GM18508 (cell line): Measurements from ENCODE around the gene PLCXD3.
"Not testable (repeated sequence)": the region's sequence is repeated elsewhere in the genome, so short reads cannot be mapped to it uniquely, and the experiment has no call there.

ENCODE experiments used
- ATAC-seq: cut with Tn5 transposase; IDR thresholded peaks from one replicate; pipeline ENCODE4 v1.9.1; 2021; ENCODE audit warnings: moderate number of reproducible peaks; ENCODE audit not compliant: insufficient read depth, unreplicated experiment

PLCXD3 gene

DNA sequence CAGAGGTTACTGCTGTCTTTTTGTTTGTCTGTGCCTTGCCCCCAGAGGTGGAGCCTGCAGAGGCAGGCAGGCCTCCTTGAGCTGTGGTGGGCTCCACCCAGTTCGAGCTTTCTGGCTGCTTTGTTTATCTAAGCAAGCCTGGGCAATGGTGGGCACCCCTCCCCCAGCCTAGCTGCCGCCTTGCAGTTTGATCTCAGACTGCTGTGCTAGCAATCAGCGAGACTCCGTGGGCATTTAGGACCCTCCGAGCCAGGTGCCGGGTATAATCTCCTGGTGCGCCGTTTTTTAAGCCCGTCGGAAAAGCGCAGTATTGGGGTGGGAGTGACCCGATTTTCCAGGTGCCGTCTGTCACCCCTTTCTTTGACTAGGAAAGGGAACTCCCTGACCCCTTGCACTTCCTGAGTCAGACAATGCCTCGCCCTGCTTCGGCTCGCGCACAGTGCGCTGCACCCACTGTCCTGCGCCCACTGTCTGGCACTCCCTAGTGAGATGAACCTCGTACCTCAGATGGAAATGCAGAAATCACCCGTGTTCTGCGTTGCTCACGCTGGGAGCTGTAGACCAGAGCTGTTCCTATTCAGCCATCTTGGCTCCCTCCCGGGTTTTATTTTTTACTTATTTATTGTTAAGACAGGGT is 16.8 kb downstream of the PLCXD3 start:
- ATAC-seq = not testable (repeated sequence)

DNA sequence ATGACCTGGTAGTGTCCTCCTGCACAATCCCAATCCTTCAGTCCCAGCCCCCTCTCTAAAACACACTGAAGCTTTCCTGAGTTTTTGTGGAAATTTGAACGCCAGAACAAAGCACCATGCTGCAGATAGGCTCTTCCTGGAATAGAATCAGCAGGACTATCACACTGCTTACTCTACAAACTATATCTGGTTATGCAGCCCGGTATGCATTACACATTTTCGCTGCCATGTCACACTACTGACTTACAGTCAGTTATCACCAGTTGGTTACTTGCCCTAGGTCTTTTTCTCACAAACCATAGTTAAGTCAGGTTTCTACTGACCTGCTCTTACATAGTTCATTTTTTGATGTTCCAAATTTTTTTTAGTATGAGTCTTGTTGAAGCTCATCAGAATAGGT is 24.9 kb downstream of the PLCXD3 start:
- ATAC-seq = no peak

DNA sequence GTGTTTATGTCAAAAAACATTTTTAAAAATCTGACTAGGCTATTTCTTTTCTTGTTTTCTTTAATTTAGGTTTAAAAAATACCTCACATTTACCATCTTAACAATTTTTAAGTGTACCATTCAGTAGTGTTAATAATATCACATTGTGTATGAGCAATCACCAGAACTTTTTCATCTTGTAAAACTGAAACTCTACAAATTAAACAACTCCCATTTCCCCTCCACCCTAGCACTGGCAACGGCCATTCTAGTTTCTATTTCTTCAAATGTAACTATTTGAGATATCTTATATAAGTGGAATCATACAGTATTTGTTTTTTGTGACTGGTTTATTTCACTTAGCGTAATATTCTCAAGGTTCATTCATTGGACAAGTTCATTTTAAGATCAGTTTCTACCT is 27.7 kb downstream of the PLCXD3 start:
- no peak for ATAC-seq

DNA sequence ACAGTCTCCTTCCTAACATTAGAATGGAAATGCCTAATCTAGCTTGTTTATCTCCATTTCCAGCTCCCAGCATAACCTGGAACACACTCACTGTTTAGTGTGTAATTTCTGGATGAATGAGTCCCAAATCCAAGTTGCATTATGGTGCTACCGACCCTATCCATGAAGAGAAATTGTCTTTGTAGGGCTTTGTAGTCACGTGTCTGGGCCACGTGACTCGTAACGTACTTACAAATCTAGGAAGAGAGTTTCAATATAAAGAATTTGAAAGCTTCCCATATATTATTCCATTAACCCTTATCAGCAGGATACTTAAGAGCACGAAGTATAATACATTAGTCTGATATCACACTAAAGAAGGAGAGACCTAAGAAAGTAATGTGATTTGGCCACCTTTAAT is 28.2 kb downstream of the PLCXD3 start:
- ATAC-seq = no peak

DNA sequence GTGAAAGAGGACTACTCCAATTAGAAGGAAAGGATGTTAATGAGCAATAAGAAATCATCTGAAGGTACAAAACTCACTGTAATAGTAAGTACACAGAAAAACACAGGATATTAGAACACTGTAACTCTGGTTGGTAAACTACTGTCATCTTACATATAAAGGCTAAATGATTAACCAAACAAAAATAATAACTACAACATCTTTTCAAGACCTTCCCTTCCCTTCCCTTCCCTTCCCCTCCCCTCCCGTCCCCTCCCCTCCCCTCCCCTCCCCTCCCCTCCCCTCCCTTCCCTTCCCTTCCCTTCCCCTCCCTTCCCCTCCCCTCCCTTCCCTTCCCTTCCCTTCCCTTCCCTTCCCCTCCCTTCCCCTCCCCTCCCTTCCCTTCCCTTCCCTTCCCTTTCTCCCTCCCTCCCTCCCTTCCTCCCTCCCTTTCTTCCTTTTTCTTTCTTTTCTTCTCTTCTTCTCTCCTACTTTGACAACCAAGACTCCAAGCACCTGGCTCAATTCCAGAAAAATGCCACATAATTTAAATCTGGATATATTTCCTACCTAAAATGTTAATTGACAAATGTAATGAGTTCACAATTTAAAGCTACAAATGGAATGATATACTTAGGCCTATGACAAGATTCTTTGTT is 38.7 kb downstream of the PLCXD3 start:
- not testable (repeated sequence) for ATAC-seq

DNA sequence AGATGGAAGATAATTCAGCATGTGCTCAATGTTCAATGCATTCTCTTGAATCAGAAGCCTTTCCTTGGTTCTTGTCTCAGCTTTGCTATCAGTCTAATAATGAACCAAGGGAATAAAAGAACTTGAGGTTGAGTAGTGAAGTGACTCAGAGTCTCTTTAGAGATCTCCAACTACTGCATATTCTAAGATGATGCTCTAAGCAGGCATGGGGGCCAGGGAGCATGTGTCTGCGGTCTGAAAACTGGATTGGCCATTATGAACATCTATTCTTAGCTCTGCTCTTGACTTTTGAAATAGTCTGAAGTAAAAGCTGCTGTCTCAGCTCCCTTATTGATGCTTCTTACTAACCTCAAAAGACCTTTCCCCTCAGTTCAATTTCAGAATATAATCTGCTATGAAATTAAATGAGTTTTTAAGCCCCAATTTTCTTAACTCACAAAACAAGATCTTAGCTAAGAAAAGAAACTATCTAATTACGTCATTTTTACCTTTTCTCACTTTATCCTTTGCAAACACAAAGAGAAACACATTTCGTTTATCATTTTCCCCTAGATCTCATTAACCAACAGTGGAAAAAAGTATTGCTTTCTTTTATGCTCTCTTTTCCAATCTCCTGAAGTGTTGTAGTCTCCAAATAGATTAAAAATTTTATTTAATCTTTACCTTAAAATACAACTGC is 44.8 kb downstream of the PLCXD3 start:
- no peak for ATAC-seq

DNA sequence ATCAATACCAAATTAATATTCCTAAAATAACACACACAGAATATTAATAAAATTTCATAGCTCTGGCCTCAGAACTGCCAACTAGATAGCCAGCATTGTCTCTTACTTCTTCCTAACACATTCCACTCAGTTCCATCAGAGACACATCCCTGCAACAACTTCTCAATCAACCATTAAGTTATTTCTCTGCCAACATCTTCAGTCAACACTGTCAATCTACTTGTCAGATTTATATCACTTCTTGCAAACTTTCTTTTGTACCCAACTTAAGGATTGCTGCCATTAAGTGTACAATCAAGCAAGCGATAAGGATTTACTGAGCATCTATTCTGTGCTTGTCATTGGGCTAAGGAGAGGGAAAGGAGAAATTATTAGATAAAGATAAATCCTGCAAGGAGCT is 50.8 kb downstream of the PLCXD3 start:
- ATAC-seq = no peak

DNA sequence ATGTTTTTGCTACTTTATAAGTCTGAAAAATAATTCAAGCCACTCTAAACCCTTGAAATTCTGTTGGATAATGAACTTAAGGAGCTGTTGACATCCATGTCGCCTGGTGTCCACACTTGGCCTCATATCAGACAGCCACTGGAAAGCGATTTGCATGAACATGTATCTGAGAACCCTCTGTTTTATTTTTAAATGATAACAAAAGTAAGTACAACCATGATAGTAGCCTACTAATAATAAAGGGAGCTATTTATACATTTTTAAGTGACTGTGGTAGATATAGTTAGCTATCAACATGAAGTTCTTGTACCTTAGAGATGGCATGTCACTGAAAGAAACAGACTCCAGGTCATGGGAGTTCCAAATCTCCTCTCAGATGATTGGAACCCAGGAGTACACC is 53.3 kb downstream of the PLCXD3 start:
- no peak for ATAC-seq

DNA sequence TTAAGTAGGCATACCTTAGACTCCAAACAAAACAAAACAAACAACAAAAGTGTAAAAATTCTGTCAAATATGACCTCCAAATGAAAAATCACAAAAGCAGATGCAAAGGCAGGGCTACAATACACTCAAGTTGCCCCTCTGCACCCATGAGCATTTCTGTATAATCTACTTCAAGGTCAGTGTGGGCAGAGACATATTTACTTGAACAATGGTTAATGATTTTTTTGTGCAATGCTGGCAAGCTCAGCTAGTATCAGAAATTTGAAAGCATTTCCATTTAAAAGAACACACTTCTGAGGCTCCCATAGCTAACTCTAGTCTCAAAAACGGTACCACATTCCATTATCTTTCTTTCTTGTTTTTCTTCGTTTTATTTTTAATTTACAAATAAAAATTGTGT is 57.9 kb downstream of the PLCXD3 start:
- ATAC-seq = no peak

DNA sequence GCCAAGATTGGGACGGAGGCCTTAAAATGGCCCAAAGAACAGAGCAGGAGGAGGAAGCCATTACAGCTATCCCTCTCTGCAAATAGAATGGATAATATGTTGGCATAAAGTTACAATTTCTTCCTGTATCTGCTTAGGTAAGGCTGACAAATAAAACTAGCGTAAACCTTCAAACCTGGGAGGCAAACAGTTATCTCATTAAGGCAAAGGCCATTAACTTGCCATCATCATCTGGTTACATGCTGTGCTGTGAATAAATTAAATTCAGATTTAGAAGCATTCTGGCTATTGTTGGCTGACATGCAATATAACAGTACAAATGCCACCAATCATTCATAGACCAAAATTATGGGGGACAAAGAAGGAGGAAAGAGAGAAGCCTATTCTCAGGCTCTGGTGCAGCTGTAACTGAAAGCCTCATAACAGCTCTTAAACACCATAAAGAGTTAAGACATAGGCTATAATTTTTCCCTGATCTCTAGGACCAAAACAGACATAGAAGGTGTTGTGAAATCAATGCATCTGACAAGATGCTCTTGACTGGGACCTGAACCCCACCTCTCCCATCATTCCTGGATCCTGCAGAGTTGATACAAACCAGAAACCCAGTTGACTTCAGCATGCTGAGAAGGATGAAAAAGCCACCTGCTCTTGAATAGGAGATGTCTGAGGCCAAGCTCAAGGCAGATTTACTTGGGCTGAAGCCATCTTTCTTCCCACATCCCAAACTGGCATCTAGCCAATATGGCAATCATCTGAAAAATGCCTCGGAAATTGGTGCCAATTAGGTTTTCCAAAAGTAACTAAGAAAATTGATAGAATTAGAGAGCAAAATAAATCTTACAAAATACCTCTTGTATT is 62.5 kb downstream of the PLCXD3 start:
- ATAC-seq = no peak

DNA sequence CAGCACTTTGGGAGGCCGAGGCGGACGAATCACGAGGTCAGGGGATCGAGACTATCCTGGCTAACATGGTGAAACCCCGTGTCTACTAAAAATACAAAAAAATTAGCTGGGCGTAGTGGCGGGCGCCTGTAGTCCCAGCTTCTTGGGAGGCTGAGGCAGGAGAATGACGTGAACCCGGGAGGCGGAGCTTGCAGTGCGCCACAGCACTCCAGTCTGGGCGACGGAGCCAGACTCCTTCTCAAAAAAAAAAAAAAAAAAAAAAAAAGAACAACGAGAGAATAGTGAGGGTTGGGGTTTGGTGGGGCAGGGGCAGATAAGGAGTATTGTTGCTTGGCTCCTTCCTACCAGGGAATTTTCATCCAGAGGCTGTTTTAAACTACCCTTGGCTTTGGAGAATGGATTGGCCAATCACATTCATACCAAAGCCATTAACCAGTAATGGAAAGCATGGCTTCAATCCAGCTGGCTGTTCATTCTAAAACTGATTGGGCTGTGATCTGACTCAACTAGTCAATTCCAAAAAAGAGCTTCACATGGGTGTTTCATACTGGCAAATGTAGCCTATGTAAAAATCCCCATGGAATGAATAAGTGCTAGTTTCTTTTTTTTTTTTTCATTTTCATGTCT is 64.4 kb downstream of the PLCXD3 start:
- no peak for ATAC-seq

DNA sequence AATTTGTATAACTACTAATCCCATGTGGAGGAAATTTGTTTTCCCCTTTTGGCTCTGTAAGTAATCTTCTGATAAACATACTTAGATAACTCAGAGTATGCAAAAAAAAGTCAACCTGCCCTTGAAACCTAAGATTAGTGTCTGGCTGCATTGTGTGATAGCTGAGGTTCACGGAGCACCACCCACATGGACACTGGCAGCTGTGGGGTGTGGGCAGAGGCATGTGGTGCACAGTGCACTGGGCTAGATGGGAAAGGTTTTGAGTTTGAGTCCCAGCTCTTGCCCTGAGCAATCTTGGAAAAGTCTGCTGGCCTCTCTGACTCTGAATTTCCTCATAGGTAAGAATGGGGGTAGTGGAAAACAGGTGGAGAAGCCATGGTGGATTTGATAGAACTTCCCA is 75.1 kb downstream of the PLCXD3 start:
- ATAC-seq = no peak

DNA sequence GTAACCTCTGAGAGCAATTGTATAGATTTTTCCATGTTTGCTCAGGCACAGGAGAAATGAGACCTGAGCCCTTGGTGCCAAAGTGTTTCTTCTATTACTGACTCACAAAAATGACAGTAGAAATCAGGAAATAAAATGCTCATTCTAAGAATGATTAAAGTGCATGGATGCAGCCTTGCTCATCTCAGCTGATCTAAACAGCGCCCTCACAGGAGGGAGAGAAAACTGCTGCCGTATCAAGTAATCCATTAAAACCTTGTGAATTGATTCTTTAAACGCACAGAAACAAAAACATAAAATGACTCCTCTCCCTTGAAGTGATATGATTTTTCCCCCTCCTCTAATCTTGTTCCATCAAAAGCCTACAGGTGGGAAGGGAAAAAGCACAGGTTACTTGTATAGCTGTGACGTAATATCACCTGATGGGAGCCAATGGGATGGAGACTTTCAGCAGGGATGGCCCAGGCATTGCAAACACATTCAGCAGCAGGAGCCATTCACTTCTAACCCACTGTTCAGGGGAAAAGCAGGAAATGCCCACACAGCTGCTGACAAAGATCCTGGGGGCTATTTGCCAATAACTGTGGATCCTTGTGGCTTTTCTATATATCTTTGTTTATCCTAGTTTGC is 76.7 kb downstream of the PLCXD3 start:
- no peak for ATAC-seq

DNA sequence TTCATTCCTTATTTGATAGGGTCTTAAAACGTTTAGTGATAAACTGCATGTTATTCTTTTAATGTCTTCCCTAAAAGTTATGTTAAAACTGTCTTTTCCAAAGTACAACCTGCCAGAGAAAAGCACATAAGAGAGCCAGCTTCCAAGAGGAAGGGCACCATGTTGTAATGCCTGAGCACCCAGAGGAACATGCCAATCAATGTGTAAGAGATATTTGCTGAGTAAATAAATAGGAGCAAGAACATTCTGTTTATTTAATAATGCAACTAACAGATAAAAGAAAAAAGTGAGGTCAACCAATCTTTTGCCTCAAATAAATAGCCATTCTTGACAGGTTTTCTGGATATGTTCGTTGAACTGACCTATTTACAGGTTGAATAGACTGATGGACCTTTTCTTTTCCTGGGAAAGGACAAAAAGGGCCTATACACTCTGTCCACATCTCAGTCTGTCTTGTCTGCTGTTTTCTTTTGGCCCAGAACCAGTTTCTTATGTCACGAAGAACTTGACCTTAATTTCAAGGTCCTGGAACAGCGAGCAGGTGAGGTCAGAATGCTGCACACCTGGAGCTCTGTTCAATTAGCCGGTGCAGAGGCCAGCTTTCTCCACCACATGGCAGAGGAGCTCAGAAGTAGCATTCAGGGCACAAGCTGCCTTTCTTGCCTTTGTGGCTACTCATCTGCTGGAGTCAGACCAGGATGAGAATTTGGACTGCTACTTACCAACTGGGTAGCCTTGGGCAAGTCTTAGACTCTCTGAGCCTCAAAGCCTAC is 77.7 kb downstream of the PLCXD3 start:
- ATAC-seq = no peak

DNA sequence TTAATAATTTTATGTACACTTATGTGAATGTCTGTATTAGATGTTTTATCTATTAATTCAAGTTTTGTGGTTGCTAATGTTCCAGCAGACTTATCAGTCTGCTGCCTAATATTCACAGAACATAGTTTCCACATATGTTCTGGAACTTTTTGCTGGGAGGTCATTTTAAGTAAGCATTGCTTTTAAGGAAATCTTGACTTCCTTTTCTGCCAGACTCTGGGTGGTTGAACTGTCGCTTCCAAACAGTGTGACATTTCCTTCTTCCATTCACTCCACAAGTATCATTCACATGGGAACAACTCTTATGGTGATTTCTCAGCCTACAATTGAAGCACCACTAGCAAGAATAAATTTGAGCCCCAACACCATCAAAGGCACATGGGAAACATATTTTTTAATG is 82.9 kb downstream of the PLCXD3 start:
- ATAC-seq = no peak

DNA sequence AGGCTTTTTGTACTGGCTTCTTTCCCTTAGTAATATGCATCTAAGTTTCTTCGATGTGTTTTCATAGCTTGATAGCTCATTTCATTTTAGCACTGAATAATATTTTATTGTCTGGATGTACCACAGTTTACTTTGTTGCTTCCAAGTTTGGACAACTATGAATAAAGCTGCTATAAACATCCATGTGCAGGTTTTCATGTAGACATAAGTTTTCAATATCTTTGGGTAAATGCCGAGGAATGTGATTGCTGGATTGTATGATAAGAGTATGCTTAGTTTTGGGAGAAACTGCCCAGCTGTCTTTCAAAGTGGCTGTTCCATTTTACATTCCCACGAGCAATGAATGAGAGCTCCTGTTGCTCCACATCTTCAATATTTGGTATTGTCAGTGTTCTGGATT is 84.7 kb downstream of the PLCXD3 start:
- no peak for ATAC-seq

DNA sequence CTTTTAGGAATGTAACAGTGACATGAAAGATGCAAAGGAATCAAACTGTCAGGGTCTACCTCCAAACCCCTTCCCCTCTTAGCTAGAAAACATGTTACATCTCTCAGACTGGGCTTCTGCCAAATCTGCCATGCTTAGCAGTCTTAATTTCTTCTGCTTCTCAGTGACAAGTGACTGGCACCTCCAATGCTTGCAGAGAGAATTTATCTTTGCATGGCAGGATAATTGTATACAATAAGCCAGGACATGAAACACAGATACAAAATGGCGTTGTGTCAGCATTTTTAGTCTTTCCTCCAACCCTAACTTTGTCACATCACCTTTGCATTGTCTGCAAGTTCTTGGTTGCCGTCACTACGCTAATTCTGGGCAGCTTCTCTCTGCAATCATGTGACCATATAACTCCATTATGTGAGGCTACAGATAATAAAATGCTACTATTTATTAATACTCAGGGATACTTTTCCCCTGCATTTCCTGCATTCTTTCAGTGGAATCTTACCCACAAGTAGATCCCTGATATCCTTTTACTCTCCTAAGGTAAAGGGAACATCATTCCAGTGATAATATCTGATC is 89.8 kb downstream of the PLCXD3 start:
- ATAC-seq = no peak

DNA sequence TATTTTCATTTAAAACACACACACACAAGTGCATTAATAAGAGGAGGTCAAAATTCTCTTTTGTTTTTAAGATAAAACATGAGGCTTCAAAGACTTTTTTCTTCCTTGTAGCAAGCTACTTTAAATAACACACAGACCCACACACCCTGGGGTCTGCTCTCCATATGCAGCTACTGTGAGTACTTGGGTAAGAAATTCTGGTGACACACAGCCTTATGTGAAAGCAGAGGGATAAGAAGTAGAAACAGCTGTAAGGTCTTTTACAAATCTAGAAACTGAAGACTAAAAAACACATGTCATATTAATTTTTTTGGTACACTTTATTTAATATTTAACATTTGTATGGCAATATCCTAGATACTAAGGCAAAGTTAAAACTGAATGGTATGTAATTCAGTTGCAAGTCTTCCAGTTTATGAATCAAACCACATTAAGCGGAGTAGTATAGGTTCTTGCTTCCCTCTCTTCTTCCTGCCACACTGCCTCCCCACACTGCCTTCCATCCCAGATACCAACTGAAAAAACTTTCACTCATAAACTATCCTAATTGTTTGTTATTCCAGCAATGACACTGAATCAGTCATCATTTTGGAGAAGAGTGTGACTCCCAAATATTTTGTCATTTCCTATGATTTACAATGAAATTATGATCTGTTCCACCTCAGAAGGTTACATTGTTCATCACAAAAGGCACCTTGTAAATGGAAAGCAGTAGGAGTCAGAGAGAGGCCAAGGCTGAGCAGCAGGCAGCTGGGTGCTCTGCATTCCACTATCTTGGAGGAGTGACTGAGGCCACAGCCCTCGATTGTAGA is 92.0 kb downstream of the PLCXD3 start:
- ATAC-seq = no peak
